SK-N-SH (cell line): Measurements from ENCODE around the gene SLC34A1.

Experiments
- CHD2 ChIP-seq: fragments of 150-350 bp; IDR thresholded peaks from 2 replicates; pipeline ENCODE4 v1.6.1; 2018; ENCODE audit warnings: low read length; ENCODE audit not compliant: partially characterized antibody
- CTCF ChIP-seq: fragments of 200-600 bp; sonication (generic); IDR thresholded peaks from 2 replicates; pipeline ENCODE4 v1.6.1; 2017; ENCODE audit warnings: antibody characterized with exemption, mild to moderate bottlenecking, moderate library complexity
- ELF1 ChIP-seq: IDR thresholded peaks from 2 replicates; pipeline ENCODE4 v1.4.0; 2012
- EZH2phosphoT487 ChIP-seq: fragments of 200-600 bp; sonication (generic); IDR thresholded peaks from 2 replicates; pipeline ENCODE4 v1.6.1; 2017; ENCODE audit warnings: low read depth, mixed run types, mild to moderate bottlenecking, antibody characterized with exemption, moderate library complexity, borderline replicate concordance
- GATA2 ChIP-seq: sonication (generic); formaldehyde crosslinking; IDR thresholded peaks from 2 replicates; pipeline ENCODE4 v1.5.0; 2020; ENCODE audit warnings: mild to moderate bottlenecking, missing genetic modification reagents
- POLR2AphosphoS5 ChIP-seq: IDR thresholded peaks from 2 replicates; pipeline ENCODE4 v1.6.1; 2012; ENCODE audit warnings: low read depth, low read length
- RAD21 ChIP-seq: IDR thresholded peaks from 2 replicates; pipeline ENCODE4 v1.6.1; 2012; ENCODE audit warnings: mild to moderate bottlenecking, low read length
- SMC3 ChIP-seq: IDR thresholded peaks from 2 replicates; pipeline ENCODE4 v1.6.1; 2012; ENCODE audit warnings: low read depth, low read length, improper control_type of control experiment
- TEAD4 ChIP-seq: IDR thresholded peaks from 2 replicates; pipeline ENCODE4 v1.4.0; 2012; ENCODE audit warnings: mild to moderate bottlenecking, borderline replicate concordance; ENCODE audit not compliant: insufficient read depth
- YY1 ChIP-seq: IDR thresholded peaks from 2 replicates; pipeline ENCODE4 v1.4.0; 2012; ENCODE audit warnings: low read depth, mild to moderate bottlenecking

- no peak for TF ChIP-seq CTCF
- no peak for TF ChIP-seq GATA2
- TF ChIP-seq TEAD4: no peak
- no peak for TF ChIP-seq ELF1
- no peak for TF ChIP-seq EZH2phosphoT487
- TF ChIP-seq RAD21: no peak
- TF ChIP-seq POLR2AphosphoS5: no peak
- no peak for TF ChIP-seq YY1
- TF ChIP-seq SMC3: no peak
- no peak for TF ChIP-seq CHD2
These were observed 19.0 kb downstream of the SLC34A1 start for GRCh38 chr5:177403102-177403791.
